HG03196 (cell line): Measurements from ENCODE around the gene CIP2A.

ENCODE experiments used
- ATAC-seq: cut with Tn5 transposase; IDR thresholded peaks from one replicate; pipeline ENCODE4 v1.9.1; 2021; ENCODE audit not compliant: unreplicated experiment

CIP2A gene

GRCh38 chr3:108511490-108511889 is 77.7 kb downstream of the CIP2A start:
- ATAC-seq: no peak

- no peak for ATAC-seq
These were observed 78.2 kb downstream of the CIP2A start for GRCh38 chr3:108511055-108511454.

GRCh38 chr3:108510496-108510895 is 78.7 kb downstream of the CIP2A start, which contains the start of gene MYH15:
MYH15 (minus strand) TSS chr3:108510596; CDS start chr3:108510530, 66 bp downstream.
- no peak for ATAC-seq

GRCh38 chr3:108509871-108510270 is 79.4 kb downstream of the CIP2A start:
- ATAC-seq: no peak

GRCh38 chr3:108509263-108509662 is 80.0 kb downstream of the CIP2A start:
- no peak for ATAC-seq

- no peak for ATAC-seq
These were observed 81.3 kb downstream of the CIP2A start for GRCh38 chr3:108507902-108508301.

- ATAC-seq: no peak
These were observed 83.4 kb downstream of the CIP2A start for GRCh38 chr3:108505811-108506210.

GRCh38 chr3:108503722-108504121 is 85.5 kb downstream of the CIP2A start:
- no peak for ATAC-seq

- no peak for ATAC-seq
These were observed 87.7 kb downstream of the CIP2A start for GRCh38 chr3:108501535-108501934.

- no peak for ATAC-seq
These were observed 88.5 kb downstream of the CIP2A start for GRCh38 chr3:108500728-108501127.
